ENCODE data around the gene RNF25.

GRCh38 chr2:218719457-218719856 lies 47.7 kb upstream of the RNF25 start:
- TF ChIP-seq CTCF (conservative IDR thresholded peaks at IDR 0.05; ENCODE audit: low read depth, low read length) (no peak), EZH2phosphoT487 (IDR thresholded peaks at IDR 0.05; ENCODE audit: borderline replicate concordance, low read length) (no peak)
